ENCODE data around the gene GPR176. TPM values are rescaled to one million over a fixed set of nuclear protein-coding genes. Genes with fewer than 3 reads are reported as not detected.

The GPR176 gene
- total RNA-seq, 1 donor from 2014 or later: 15.9 TPM

DNA sequence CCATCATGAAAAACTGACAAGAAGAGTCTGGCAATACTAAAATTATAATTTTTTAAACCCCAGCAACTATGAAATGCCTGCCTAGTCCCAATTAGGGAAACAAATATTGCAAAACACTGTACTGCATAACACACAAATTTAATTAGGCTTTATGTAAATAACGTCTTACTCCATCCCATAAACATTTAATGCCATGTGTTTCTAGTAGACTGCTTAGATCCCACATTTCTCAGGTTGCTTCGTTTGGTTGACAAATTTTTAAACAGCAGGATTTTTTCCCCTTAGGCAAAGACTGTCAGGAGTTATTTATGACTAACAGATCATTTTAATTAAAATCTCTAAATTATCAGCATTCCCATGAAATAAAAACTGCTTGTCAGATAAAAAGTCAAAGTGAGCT lies 43.7 kb upstream of the GPR176 start:
- TF ChIP-seq CTCF (IDR thresholded peaks at IDR 0.05; ENCODE audit: partially characterized antibody, unreplicated experiment): no peak
- Mint-ChIP-seq H3K9me3 (ENCODE audit: unreplicated experiment) (no peaks in the 10 kb centered on the region), H3K4me1 (ENCODE audit: low read depth, unreplicated experiment) (no peaks in the 10 kb centered on the region), H3K27me3 (ENCODE audit: unreplicated experiment) (no peaks in the 10 kb centered on the region), H3K27ac (ENCODE audit: unreplicated experiment) (no peak overlapping the region), H3K36me3 (ENCODE audit: unreplicated experiment) (no peaks in the 10 kb centered on the region), H3K4me3 (ENCODE audit: unreplicated experiment) (no peak overlapping the region)
- DNase-seq: no peak

- TF ChIP-seq CTCF (IDR thresholded peaks at IDR 0.05; ENCODE audit: partially characterized antibody, unreplicated experiment): no peak
- no peaks in the 10 kb centered on the region for H3K9me3 Mint-ChIP-seq (ENCODE audit: unreplicated experiment)
- no peaks in the 10 kb centered on the region for H3K4me1 Mint-ChIP-seq (ENCODE audit: low read depth, unreplicated experiment)
- no peak for DNase-seq
- H3K27ac Mint-ChIP-seq (ENCODE audit: unreplicated experiment): no peak overlapping the region
- no peaks in the 10 kb centered on the region for H3K36me3 Mint-ChIP-seq (ENCODE audit: unreplicated experiment)
- H3K4me3 Mint-ChIP-seq (ENCODE audit: unreplicated experiment): no peak overlapping the region
- no peaks in the 10 kb centered on the region for H3K27me3 Mint-ChIP-seq (ENCODE audit: unreplicated experiment)
Observed at GRCh38 chr15:39961051-39961450, 41.0 kb upstream of the GPR176 start.

DNA sequence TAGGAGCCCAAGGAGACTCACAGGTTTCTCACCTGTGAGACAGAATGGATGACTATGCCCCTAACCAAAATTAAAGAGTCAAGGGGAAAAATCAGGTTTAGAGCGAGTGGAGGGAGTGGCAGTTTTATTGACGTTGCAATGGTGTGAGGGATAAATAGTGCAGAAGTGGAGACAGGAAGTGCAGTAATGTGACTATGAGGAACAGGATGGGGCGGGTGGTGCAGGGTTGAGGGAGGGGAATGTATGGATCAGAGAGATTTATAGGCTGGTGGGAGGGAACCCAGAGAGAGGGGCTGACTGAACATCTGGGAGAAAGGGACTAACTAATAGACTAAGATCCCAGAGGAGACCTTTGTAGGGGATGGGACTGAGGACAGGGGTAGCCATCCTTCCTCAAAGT lies 40.3 kb upstream of the GPR176 start:
- TF ChIP-seq CTCF (IDR thresholded peaks at IDR 0.05; ENCODE audit: partially characterized antibody, unreplicated experiment): no peak
- DNase-seq: no peak
- Mint-ChIP-seq H3K36me3 (ENCODE audit: unreplicated experiment) (no peaks in the 10 kb centered on the region), H3K4me1 (ENCODE audit: low read depth, unreplicated experiment) (no peaks in the 10 kb centered on the region), H3K27ac (ENCODE audit: unreplicated experiment) (no peak overlapping the region), H3K27me3 (ENCODE audit: unreplicated experiment) (no peaks in the 10 kb centered on the region), H3K4me3 (ENCODE audit: unreplicated experiment) (no peak overlapping the region), H3K9me3 (ENCODE audit: unreplicated experiment) (no peaks in the 10 kb centered on the region)

DNA sequence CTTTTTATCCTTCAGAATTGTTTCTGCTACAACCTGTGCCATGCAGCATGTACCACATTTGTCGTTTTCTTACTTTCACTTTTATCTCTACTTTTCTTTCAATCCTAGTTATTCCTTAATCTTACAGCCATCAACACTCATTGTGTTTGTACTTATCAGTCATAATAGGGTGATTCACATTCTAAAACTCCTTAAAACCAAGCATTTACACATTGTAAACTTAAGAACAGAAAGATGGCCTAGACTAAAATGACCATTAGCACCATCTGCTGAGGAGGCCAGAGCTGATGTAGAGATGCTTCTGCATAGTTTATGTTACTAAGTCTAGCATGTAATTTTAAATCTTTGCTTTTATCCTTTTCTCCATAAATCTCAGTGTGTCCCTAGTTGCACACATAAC lies 39.3 kb upstream of the GPR176 start:
- no peak overlapping the region for H3K27ac Mint-ChIP-seq (ENCODE audit: unreplicated experiment)
- no peak for TF ChIP-seq CTCF (IDR thresholded peaks at IDR 0.05; ENCODE audit: partially characterized antibody, unreplicated experiment)
- no peak overlapping the region for H3K4me3 Mint-ChIP-seq (ENCODE audit: unreplicated experiment)
- no peaks in the 10 kb centered on the region for H3K36me3 Mint-ChIP-seq (ENCODE audit: unreplicated experiment)
- H3K9me3 Mint-ChIP-seq (ENCODE audit: unreplicated experiment): no peaks in the 10 kb centered on the region
- H3K27me3 Mint-ChIP-seq (ENCODE audit: unreplicated experiment): no peaks in the 10 kb centered on the region
- DNase-seq: no peak
- H3K4me1 Mint-ChIP-seq (ENCODE audit: low read depth, unreplicated experiment): no peaks in the 10 kb centered on the region

DNA sequence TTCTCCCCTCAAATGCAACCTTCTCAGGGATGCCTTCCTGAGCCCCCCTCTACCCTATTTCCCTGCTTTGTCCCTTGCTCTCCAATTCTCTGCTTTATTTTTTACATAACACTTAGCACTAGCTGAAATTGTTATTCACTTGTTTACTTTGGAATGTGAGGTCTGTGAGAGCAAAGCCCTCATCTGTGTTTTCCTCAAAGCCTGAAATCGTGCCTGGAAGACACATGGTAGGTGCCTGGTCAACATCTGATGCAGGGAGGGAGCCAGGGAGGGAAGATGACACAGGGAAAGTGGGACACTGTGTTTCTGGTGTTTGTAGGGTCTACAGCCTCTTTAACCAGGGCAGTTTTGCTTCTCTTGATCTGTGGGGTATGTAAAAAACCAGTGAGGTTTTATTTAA lies 37.4 kb upstream of the GPR176 start:
- no peak for DNase-seq
- H3K36me3 Mint-ChIP-seq (ENCODE audit: unreplicated experiment): no peaks in the 10 kb centered on the region
- no peak for TF ChIP-seq CTCF (IDR thresholded peaks at IDR 0.05; ENCODE audit: partially characterized antibody, unreplicated experiment)
- H3K4me1 Mint-ChIP-seq (ENCODE audit: low read depth, unreplicated experiment): no peaks in the 10 kb centered on the region
- no peaks in the 10 kb centered on the region for H3K9me3 Mint-ChIP-seq (ENCODE audit: unreplicated experiment)
- H3K4me3 Mint-ChIP-seq (ENCODE audit: unreplicated experiment): no peak overlapping the region
- H3K27me3 Mint-ChIP-seq (ENCODE audit: unreplicated experiment): no peaks in the 10 kb centered on the region
- no peak overlapping the region for H3K27ac Mint-ChIP-seq (ENCODE audit: unreplicated experiment)

All from glutamatergic neuron (in vitro differentiated cells).